ENCODE data around the gene VPS54.
A peak's percentile ranks its signal among the peaks of the same experiment; 100 is the strongest.
"Not testable (repeated sequence)": the region's sequence is repeated elsewhere in the genome, so short reads cannot be mapped to it uniquely, and the experiment has no call there.

VPS54 gene

GRCh38 chr2:63993130-63993584 lies 26.1 kb downstream of the VPS54 start:
- DNase-seq = not testable (repeated sequence)

DNA sequence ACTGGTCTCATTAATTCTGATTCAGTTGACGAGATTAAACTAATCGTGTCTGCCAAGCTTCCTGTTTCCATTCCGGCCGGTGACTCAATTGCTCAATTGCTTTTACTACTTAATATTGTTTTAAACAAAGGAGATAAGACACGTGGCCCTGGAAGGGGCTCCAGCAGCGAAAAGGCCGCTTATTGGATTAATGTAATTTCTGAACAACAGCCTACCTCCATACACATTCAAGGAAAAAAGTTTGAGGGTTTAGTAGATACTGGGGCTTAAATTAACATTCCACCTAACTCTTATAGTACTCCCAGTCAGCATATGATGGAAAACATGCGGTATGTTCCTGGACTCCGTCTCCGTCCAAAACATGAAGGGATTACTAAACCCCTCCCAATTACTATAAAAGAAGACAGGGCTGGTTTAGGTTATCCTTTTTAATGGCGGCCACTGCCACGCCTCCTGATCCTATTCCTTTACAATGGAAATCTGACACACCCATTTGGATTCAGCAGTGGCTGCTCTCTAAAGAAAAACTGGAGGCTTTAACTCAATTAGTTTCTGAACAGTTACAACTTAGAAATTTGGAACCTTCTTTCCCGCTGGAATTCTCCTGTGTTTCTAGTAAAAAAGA lies 27.1 kb downstream of the VPS54 start:
- no peak for DNase-seq

DNA sequence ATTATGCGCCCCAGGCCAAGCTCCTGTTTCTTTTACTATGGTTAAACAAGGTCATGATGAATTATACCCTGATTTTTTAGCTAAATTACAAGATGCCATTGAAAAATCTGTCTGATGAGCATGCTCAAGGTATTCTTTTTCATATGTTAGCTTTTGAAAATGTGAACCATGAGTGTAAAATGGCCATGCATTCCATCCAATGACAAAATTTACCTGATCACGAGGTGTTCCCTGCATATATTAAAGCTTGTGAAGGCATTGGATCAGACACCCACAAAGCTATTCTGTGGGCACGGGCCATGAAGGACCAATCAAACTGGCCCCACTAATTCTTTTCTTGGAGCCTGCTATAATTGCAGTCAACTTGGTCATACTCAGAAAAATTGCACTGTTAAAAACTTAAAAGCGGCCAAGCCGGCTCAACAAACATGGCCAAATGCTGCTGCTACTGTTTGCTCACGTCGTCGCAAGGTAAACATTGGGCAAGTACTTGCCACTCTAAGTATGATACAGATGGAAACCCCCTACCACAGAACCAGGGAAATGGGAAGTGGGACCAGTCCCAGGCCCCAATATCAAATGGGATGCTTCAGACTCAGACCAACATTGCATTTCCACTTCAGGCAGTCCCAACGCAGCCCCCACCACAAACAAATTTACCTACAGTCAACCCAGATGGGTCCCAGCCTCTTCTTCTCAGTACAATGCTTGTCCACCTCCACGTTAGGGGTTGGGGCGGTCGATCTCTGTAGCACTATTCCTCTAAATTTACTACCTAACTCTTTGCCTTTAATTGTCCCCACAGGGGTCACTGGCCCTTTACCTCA lies 27.8 kb downstream of the VPS54 start:
- DNase-seq = not testable (repeated sequence)

DNA sequence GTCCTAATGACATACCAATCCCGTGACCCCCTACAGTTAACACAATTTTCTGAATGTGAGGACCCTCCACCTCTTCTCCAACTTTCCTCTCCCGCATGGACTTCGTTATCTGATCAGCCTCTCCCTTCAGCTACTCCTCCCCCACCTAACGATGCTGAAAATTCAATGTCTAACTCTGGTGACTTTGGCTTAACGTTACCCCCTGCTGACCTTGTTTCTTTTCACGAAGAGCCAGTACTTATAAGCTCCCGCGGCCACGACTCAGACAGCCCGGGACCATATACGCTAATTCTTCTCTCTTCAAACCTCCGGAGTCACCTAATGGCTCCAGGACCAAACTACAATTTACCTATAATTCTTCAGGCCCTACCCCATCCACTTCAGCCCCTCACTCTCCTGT lies 29.2 kb downstream of the VPS54 start:
- no peak for DNase-seq

- DNase-seq = not testable (repeated sequence)
These were observed 30.3 kb downstream of the VPS54 start for GRCh38 chr2:63988842-63989436.

- DNase-seq = peak in 1 of 3 experiments; percentile 45
These were observed 34.4 kb downstream of the VPS54 start for GRCh38 chr2:63984606-63985359.

GRCh38 chr2:63983986-63984605 lies 35.1 kb downstream of the VPS54 start:
- peak in 2 of 3 experiments; percentile 14 to 60 for DNase-seq

DNA sequence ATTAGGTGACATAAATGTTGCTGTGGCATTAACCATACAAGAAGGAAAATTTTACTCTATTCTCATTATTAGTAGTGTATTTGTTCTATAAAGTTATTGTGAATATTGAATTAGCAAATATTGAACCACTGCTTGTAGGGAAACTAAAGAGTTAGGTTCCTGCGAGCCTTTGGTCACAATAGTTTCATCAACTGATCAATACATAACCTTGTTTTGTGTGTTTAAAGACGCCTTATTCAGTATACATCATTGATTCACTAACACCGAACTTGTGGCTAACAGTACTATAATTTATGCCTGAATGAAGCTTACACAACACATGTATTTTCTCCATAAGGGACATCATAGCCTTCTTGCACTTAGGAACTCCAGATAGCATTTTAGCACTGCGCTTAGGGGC lies 36.9 kb downstream of the VPS54 start:
- no peak for DNase-seq

DNA sequence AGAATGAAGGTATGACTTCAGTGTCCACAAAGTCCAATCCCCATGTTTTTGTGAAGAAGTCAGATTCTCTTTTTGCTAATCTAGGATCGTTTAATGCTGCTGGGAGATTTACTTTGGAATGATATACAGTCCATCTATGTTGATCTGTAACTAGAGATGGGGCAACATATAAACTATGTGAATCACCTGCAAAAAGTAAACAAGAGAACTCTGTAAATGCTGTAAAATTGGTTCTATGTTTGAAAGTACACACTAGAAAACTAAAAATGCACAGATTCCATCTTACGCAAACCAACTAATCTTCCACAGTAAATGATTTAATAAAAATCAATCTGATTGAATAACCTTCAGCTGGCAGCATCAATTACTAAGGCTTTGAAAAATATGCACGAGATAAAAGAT lies 37.5 kb downstream of the VPS54 start:
- no peak for DNase-seq

- no peak for DNase-seq
These were observed 38.4 kb downstream of the VPS54 start for GRCh38 chr2:63980794-63981193.

DNA sequence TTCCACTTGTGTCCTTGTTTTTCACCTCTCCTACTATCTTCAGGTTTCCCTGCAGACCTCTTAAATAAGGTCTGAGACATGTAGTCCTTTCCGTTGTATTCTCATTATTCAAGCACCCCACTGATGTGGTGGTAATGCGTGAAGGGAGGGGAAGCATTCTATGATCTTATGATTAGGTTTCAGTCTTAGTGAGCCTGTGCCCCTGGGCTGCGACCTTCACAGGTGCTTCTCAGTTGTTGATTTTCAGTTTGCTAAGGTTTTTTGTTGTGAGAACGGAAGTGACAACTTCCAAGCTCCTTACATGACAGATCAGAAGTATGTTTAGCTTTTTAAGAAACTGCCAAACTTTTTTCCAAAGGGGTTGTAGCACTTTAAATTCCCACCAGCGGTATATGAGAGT lies 41.3 kb downstream of the VPS54 start:
- DNase-seq = no peak

DNA sequence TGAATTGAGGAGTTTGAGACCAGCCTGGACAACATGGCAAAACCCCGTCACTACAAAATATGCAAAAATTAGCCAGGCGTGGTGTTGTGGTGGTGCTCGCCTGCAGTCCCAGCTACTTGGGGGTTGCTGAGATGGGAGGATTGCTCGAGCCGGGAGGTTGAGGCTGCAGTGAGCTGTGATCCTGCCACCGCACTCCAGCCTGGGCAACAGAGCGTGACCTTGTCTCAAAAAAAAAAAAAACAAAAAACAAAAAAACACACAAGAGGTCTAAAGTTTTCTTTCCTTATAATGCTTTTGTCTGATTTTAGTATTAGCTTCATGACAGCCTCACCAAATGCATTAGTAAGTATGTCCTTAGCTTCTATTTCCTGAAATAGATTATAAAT lies 43.1 kb downstream of the VPS54 start:
- no peak for DNase-seq

- DNase-seq = no peak
These were observed 43.6 kb downstream of the VPS54 start for GRCh38 chr2:63975437-63976124.

DNA sequence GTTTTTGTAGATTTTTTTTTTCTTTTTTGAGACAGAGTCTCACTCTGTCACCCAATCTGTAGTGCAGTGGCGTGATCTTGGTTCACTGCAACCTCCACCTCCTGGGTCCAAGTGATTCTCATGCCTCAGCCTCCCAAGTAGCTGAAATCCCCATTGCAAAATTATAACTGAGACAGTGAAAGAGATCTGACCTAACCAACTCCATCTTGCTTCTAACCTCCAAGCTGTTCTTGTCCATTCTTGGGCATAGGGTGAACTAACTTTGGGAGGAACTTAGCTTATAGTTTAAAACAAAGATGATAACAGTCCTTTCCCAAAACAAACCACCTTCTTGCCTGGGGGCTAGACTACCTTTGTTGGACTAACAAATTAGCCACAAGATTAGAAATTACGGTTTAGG lies 44.2 kb downstream of the VPS54 start:
- DNase-seq = not testable (repeated sequence)

DNA sequence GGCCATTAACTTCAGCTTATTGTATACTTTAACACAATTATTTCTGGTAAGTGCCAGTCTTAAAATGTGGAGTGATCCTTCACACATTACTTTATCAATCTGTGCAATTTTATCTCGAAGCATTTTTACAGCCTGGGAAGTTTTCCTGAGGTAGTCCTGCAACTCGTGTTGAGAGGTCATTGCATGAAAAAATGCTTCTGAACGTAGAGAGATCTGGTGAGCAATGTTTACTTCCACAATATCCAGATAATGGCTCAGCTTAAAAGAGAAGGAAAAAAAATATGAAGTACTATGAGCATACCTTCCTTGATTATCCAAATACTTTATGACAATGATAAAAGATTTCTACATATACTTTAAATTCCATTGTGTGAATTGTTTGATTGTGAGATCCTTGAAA lies 57.0 kb downstream of the VPS54 start:
- DNase-seq = no peak

DNA sequence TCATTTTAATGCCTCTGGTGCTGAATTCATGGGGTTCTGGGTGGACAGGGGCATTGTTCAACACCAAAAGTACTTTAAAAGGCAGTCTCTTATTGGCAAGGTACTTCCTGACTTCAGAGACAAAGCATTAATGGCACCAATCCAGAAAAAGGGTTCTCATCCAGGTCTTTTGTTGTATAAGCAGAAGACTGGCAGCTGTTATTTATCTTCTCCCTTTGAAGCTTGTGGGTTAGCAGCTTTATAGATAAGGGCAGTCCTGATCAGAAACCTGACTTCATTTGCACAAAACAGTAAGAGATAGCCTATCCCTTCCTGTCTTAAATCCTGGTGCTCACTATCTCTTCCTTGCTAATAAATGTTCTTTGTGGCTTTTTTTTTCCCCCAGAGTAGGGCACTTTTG lies 68.8 kb downstream of the VPS54 start:
- no peak for DNase-seq

DNA sequence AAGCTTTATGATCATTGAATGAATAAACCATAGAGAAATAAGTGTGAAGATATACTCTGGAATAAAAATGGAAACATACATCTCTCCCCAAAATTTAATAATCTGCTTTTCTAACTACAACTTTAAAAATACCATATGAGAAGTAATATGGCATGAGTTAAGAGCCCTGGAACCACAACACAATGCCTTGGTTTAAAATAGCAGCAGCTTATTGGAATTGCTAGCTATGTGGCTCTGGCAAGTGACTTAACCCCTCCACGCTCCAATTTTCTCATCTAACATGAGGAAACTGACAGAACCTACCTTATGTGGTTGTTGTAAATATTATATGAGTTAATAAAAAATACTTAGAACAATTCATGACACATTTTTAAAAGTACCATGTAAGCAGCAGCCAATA lies 76.4 kb downstream of the VPS54 start:
- DNase-seq = no peak

DNA sequence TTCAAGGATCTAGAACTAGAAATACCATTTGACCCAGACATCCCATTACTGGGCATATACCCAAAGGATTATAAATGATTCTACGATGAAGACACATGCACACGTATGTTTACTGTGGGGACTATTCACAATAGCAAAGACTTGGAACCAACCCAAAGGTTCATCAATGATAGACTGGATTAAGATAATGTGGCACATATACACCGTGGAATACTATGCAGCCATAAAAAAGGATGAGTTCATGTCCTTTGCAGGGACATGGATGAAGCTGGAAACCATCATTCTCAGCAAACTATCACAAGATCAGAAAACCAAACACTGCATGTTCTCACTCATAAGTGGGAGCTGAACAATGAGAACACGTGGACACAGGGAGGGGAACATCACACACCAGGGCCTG lies 87.1 kb downstream of the VPS54 start:
- DNase-seq = not testable (repeated sequence)

- DNase-seq = peak; percentile 74 to 94 (median 89)
These were observed 92.4 kb downstream of the VPS54 start for GRCh38 chr2:63926815-63927214.

DNA sequence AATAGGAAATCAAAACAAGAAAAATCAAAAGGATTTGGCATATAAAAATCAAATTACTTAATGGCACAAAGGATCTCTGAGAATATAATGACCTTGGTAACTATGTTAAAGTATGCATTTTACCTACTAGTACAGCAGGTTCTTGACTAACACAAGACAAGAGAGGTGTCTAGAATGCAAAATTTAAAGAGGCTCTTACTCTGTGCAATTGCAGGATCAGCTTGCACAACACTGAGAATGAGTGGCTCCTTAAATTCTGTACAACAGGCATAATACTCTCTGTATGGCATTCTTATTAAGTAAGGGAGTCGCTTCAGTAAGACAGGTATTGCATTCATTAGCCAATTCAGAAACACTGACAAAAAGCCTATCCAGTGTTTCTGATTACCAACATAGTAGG lies 104.9 kb downstream of the VPS54 start:
- no peak for DNase-seq

- DNase-seq = no peak
These were observed 116.2 kb downstream of the VPS54 start for GRCh38 chr2:63903003-63903402.

GRCh38 chr2:63902149-63902548 lies 117.1 kb downstream of the VPS54 start:
- no peak for DNase-seq

All from NCI-H1417 (cell line).